ENCODE results near the gene STIP1. TPM values are rescaled to one million over a fixed set of nuclear protein-coding genes. Genes with fewer than 3 reads are reported as not detected.

The STIP1 gene
- total and polyA plus RNA-seq, 2 donors (not counting 3 experiments of a cell fraction or from before 2014, with no cell fraction given), result 117 to 226 TPM

DNA sequence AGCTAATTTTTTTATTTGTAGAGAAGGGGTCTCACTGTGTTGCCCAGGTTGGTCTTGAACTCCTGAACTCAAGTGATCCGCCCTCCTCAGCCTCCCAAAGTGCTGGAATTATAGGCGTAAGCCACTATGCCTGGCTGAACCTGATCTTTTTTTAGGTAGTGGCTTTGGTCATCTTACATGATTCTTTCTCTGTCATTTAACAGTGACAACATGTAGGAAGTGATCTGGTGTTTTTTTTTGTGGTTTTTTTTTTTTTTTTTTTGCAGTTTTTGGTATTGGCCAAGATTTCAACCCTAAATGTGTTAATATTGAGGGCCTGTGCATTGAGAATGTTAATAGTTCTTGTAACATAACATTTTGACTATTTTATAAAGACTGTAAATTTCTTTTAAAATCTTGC, 12.5 kb downstream of the STIP1 start:
- H3K4me2 ChIP-seq (ENCODE audit: insufficient read depth, low read length), result no peak overlapping the region
- FAIRE-seq, result no peak
- H3K9me3 ChIP-seq (replicated peaks; ENCODE audit: control insufficient read depth, insufficient read depth, low read length), result no peaks in the 10 kb centered on the region
- no peaks in the 10 kb centered on the region for H4K20me1 ChIP-seq (replicated peaks; ENCODE audit: control insufficient read depth, extremely low read depth, insufficient read depth, low read length)
- intact Hi-C loops (cut with micrococcal nuclease), result no loop called here
- H3K4me1 ChIP-seq (ENCODE audit: control insufficient read depth, extremely low read depth, insufficient read depth, low read length), result no peaks in the 10 kb centered on the region
- no peaks in the 10 kb centered on the region for H3K9me1 ChIP-seq (replicated peaks; ENCODE audit: control insufficient read depth, extremely low read depth, insufficient read depth, low read length)
- no peaks in the 10 kb centered on the region for H3K27me3 ChIP-seq (ENCODE audit: control insufficient read depth in 2 of 2, insufficient read depth in 2 of 2, low read length in 2 of 2)
- TF ChIP-seq, protein P1, sequence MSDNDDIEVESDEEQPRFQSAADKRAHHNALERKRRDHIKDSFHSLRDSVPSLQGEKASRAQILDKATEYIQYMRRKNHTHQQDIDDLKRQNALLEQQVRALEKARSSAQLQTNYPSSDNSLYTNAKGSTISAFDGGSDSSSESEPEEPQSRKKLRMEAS (IDR thresholded peaks at IDR 0.05; ENCODE audit: insufficient read depth, insufficient read length), result no peak
- TF ChIP-seq, protein P2, sequence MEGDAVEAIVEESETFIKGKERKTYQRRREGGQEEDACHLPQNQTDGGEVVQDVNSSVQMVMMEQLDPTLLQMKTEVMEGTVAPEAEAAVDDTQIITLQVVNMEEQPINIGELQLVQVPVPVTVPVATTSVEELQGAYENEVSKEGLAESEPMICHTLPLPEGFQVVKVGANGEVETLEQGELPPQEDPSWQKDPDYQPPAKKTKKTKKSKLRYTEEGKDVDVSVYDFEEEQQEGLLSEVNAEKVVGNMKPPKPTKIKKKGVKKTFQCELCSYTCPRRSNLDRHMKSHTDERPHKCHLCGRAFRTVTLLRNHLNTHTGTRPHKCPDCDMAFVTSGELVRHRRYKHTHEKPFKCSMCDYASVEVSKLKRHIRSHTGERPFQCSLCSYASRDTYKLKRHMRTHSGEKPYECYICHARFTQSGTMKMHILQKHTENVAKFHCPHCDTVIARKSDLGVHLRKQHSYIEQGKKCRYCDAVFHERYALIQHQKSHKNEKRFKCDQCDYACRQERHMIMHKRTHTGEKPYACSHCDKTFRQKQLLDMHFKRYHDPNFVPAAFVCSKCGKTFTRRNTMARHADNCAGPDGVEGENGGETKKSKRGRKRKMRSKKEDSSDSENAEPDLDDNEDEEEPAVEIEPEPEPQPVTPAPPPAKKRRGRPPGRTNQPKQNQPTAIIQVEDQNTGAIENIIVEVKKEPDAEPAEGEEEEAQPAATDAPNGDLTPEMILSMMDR (IDR thresholded peaks at IDR 0.05; ENCODE audit: extremely low read depth in 1 of 2, insufficient read depth in 1 of 2, low read depth in 1 of 2, low read length in 2 of 2), result no peak
- TF ChIP-seq POLR2AphosphoS5 (IDR thresholded peaks at IDR 0.05; ENCODE audit: insufficient read depth, low read depth, low read length) (no peak), GATA2 (IDR thresholded peaks at IDR 0.05; ENCODE audit: insufficient read depth, insufficient read length, low read depth, low read length) (no peak), FOS (IDR thresholded peaks at IDR 0.05; ENCODE audit: borderline replicate concordance, insufficient read depth, low read length) (no peak), MYC (IDR thresholded peaks at IDR 0.05; ENCODE audit: low read depth, low read length) (no peak), JUN (IDR thresholded peaks at IDR 0.05; ENCODE audit: borderline replicate concordance, insufficient read depth, insufficient read length, low read depth) (no peak), POLR2A (IDR thresholded peaks at IDR 0.05; ENCODE audit: low read depth, low read length) (no peak), EZH2 (IDR thresholded peaks at IDR 0.05; ENCODE audit: borderline replicate concordance, low read depth, low read length, severe bottlenecking) (no peak)
- ChIA-PET POLR2A (interaction anchor here (0.7 kb wide), 1 partner anchor 47 kb away, joined by 7 read pairs; no protein-coding TSS in a partner anchor), CTCF (no interaction called here)
- no peak overlapping the region for H2AFZ ChIP-seq (ENCODE audit: low read depth, low read length)
- peaks cover under 1% of the 10 kb centered on the region for H3K79me2 ChIP-seq (ENCODE audit: control insufficient read depth, insufficient read depth, low read length)
- dilution Hi-C loops (cut with MboI; ENCODE audit: extremely low pct_ligation_motif_present, low sequenced_read_pairs), result no loop called here
- H3K9ac ChIP-seq (replicated peaks; ENCODE audit: extremely low read depth, insufficient read depth, low read length), result no peak overlapping the region
- DNase-seq (ENCODE audit: low read depth, low spot score), result no peak
- BruUV-seq (replicated peaks), result no TSS peak
- H3K4me3 ChIP-seq (replicated peaks in 1 of 3; ENCODE audit: insufficient read depth in 1 of 3, low read depth in 1 of 3, low read length in 3 of 3), result no peak overlapping the region
- peaks cover 42 to 59% of the 10 kb centered on the region in 2 experiments for H3K36me3 ChIP-seq (ENCODE audit: control insufficient read depth in 2 of 2, extremely low read depth in 1 of 2, insufficient read depth in 2 of 2, low read length in 2 of 2)
- no peak overlapping the region for H3K27ac ChIP-seq (ENCODE audit: insufficient read depth, low read depth, low read length)
